Tibial nerve (tissue), 4 donors: ENCODE results near the gene CTSH. TPM values are rescaled to one million over a fixed set of nuclear protein-coding genes. Genes with fewer than 3 reads are reported as not detected.
A peak's percentile ranks its signal among the peaks of the same experiment; 100 is the strongest.

Experiments
- DNase-seq, 2 donors: peaks; one replicate each; pipeline ENCODE4 v3.0.0-alpha.2; 2019; ENCODE audit warnings: low spot score in 2 of 2
- H3K27ac ChIP-seq, 4 donors: fragments of 200-600 bp; sonication (generic) in 3 of 4; one replicate each; pipeline ENCODE4 v1.5.1; 2017 to 2019; ENCODE audit warnings: mild to moderate bottlenecking in 1 of 4
- H3K27me3 ChIP-seq, 2 donors: fragments of 200-600 bp; sonication (generic) in 1 of 2; one replicate each; pipeline versions ENCODE4 v1.5.1 to v1.6.0; 2017 to 2019
- H3K36me3 ChIP-seq, 3 donors: fragments of 200-600 bp; sonication (generic); one replicate each; pipeline ENCODE4 v1.5.1; 2018 to 2019
- H3K4me1 ChIP-seq, 4 donors: fragments of 200-600 bp; sonication (generic) in 3 of 4; one replicate each; pipeline ENCODE4 v1.5.1; 2017 to 2019
- H3K4me3 ChIP-seq, 4 donors: fragments of 200-600 bp; sonication (generic) in 3 of 4; one replicate each; pipeline ENCODE4 v1.5.1; 2017 to 2019; ENCODE audit warnings: mild to moderate bottlenecking in 1 of 4, moderate library complexity in 1 of 4
- H3K9me3 ChIP-seq, 4 donors: fragments of 200-600 bp; sonication (generic) in 3 of 4; one replicate each; pipeline ENCODE4 v1.5.1; 2017 to 2019
- CTCF ChIP-seq, 5 experiments: fragments of 200-600 bp in 3 of 5; fragments of 450-650 bp in 2 of 5; sonication (generic) in 3 of 5; IDR thresholded peaks; one replicate each; pipeline ENCODE4 v1.5.1; 2016 to 2019; ENCODE audit warnings: antibody characterized with exemption in 5 of 5, mild to moderate bottlenecking in 3 of 5, moderate library complexity in 2 of 5
- EP300 ChIP-seq, 2 donors: sonication (generic); formaldehyde crosslinking; IDR thresholded peaks; one replicate each; pipeline ENCODE4 v1.6.1; 2017; ENCODE audit warnings: antibody characterized with exemption in 2 of 2, mild to moderate bottlenecking in 1 of 2
- POLR2A ChIP-seq, 2 donors: fragments of 450-650 bp; IDR thresholded peaks; one replicate each; pipeline ENCODE4 v1.6.1; 2017; ENCODE audit warnings: antibody characterized with exemption in 2 of 2, mild to moderate bottlenecking in 2 of 2, moderate library complexity in 2 of 2
- WGBS, 2 donors: methylation state at CpG; one replicate each; pipeline ENCODE4 v1.1.5; 2018; 5-methylcytosine and 5-hydroxymethylcytosine counted together
- total RNA-seq, 4 donors: library from RNA; depleted of rRNA; stranded (reverse); fragments of >200 nt; gene quantifications; one replicate each; pipeline ENCODE4 v1.1.0, GENCODE V29; 2016

Gene CTSH
- total RNA-seq = 100 to 1,000 TPM in 3 of 4 donors, 10 to 100 TPM in 1; 73.8 to 333 (median 239) TPM

GRCh38 chr15:78944669-78945407 is at the start of gene CTSH:
TSS of gene CTSH (minus strand) at chr15:78945046. CDS start at chr15:78944981, 65 bp downstream.
- peak within 1 kb of the TSS; percentile 50 to 81 (median 64) for H3K4me3 ChIP-seq
- DNase-seq = peak; percentile 42 to 51
- peaks cover 0 to 14% (median 0%) of the 10 kb centered on the region in 4 donors for H3K4me1 ChIP-seq
- TF ChIP-seq CTCF (IDR thresholded peaks at IDR 0.05) = no peak
- TF ChIP-seq POLR2A (IDR thresholded peaks at IDR 0.05) = peak; percentile 54 to 76
- TF ChIP-seq EP300 (IDR thresholded peaks at IDR 0.05) = peak in 1 of 2 donors; percentile 86
- H3K36me3 ChIP-seq = no peaks in the 10 kb centered on the region
- WGBS, 2 donors = 3 to 4% methylated on average over 29 to 52 of the region's 71 CpGs
- H3K27me3 ChIP-seq = peaks cover 0 to 4% of the 10 kb centered on the region in 2 donors
- H3K9me3 ChIP-seq = no peaks in the 10 kb centered on the region
- peak within 1 kb of the TSS; percentile 72 to 88 (median 81) for H3K27ac ChIP-seq

- no peaks in the 10 kb centered on the region for H3K27me3 ChIP-seq
- no peak overlapping the region for H3K4me3 ChIP-seq
- H3K27ac ChIP-seq = no peak overlapping the region
- H3K9me3 ChIP-seq = no peaks in the 10 kb centered on the region
- H3K4me1 ChIP-seq = peaks cover 0 to 7% (median 3%) of the 10 kb centered on the region in 4 donors
- no peaks in the 10 kb centered on the region for H3K36me3 ChIP-seq
- no peak for DNase-seq
- TF ChIP-seq POLR2A (IDR thresholded peaks at IDR 0.05) (no peak), CTCF (IDR thresholded peaks at IDR 0.05) (no peak), EP300 (IDR thresholded peaks at IDR 0.05) (no peak)
- 69 to 72% methylated on average over 9 of the region's 10 CpGs for WGBS, 2 donors
These were observed 49.2 kb upstream of the CTSH start for GRCh38 chr15:78993931-78994530.

- DNase-seq = no peak
- no peaks in the 10 kb centered on the region for H3K27me3 ChIP-seq
- no peaks in the 10 kb centered on the region for H3K36me3 ChIP-seq
- WGBS, 2 donors = 75 to 89% methylated on average over 3 to 4 of the region's 4 CpGs
- no peaks in the 10 kb centered on the region for H3K9me3 ChIP-seq
- H3K4me3 ChIP-seq = no peak overlapping the region
- H3K4me1 ChIP-seq = peaks cover 0 to 10% (median 6%) of the 10 kb centered on the region in 4 donors
- no peak overlapping the region for H3K27ac ChIP-seq
- TF ChIP-seq CTCF (IDR thresholded peaks at IDR 0.05) = no peak
- TF ChIP-seq POLR2A (IDR thresholded peaks at IDR 0.05) = no peak
- no peak for TF ChIP-seq EP300 (IDR thresholded peaks at IDR 0.05)
These were observed 48.5 kb upstream of the CTSH start for GRCh38 chr15:78993257-78993930.

GRCh38 chr15:78992416-78993256 is 47.8 kb upstream of the CTSH start:
- peaks cover 0 to 16% (median 9%) of the 10 kb centered on the region in 4 donors for H3K4me1 ChIP-seq
- DNase-seq = peak in 1 of 2 donors; percentile 25
- no peaks in the 10 kb centered on the region for H3K27me3 ChIP-seq
- H3K4me3 ChIP-seq = no peak overlapping the region
- TF ChIP-seq CTCF (IDR thresholded peaks at IDR 0.05) (no peak), POLR2A (IDR thresholded peaks at IDR 0.05) (peak in 1 of 2 donors; percentile 15), EP300 (IDR thresholded peaks at IDR 0.05) (peak in 1 of 2 donors; percentile 44)
- no peak overlapping the region for H3K27ac ChIP-seq
- H3K36me3 ChIP-seq = no peaks in the 10 kb centered on the region
- 78 to 83% methylated on average over 15 to 17 of the region's 17 CpGs for WGBS, 2 donors
- no peaks in the 10 kb centered on the region for H3K9me3 ChIP-seq
